OCI-LY1 (cell line): Measurements from ENCODE around the gene PDCD1LG2.
"Not testable (repeated sequence)": the region's sequence is repeated elsewhere in the genome, so short reads cannot be mapped to it uniquely, and the experiment has no call there.

Experiments used
- H2AFZ ChIP-seq: fragments of 200-600 bp; sonication (generic), shearing (Covaris generic); 2 replicates; pipeline ENCODE4 v1.6.0; 2014; ENCODE audit warnings: antibody characterized with exemption, mild to moderate bottlenecking, low read length
- H3F3A ChIP-seq: fragments of 200-600 bp; sonication (generic), shearing (Covaris generic); 2 replicates; pipeline ENCODE4 v1.6.0; 2014; ENCODE audit warnings: mild to moderate bottlenecking, antibody characterized with exemption, low read length, moderate library complexity; ENCODE audit not compliant: insufficient read depth
- H3K27ac ChIP-seq: fragments of 200-600 bp; sonication (generic); 2 replicates; pipeline ENCODE4 v1.5.1; 2014; ENCODE audit warnings: low read length, mixed run types, mild to moderate bottlenecking, low read depth; ENCODE audit not compliant: poor library complexity, severe bottlenecking
- H3K27me3 ChIP-seq: fragments of 200-600 bp; sonication (generic); 2 replicates; pipeline ENCODE4 v1.6.0; 2014; ENCODE audit warnings: antibody characterized with exemption, mild to moderate bottlenecking, low read length, moderate library complexity; ENCODE audit not compliant: insufficient read depth
- H3K36me3 ChIP-seq: fragments of 200-600 bp; sonication (generic); 2 replicates; pipeline ENCODE4 v1.6.1; 2014; ENCODE audit warnings: mild to moderate bottlenecking, antibody characterized with exemption, low read length, moderate library complexity, mixed read lengths; ENCODE audit not compliant: insufficient read depth
- H3K4me1 ChIP-seq: fragments of 200-600 bp; sonication (generic); 2 replicates; pipeline ENCODE4 v1.5.1; 2014; ENCODE audit warnings: mild to moderate bottlenecking, low read length, moderate library complexity; ENCODE audit not compliant: insufficient read depth, severe bottlenecking
- H3K4me2 ChIP-seq: fragments of 200-600 bp; sonication (generic), shearing (Covaris generic); 2 replicates; pipeline ENCODE4 v1.6.1; 2014; ENCODE audit warnings: low read length
- H3K4me3 ChIP-seq: fragments of 200-600 bp; sonication (generic); 2 replicates; pipeline ENCODE4 v1.5.1; 2014; ENCODE audit warnings: low read length, low read depth, mild to moderate bottlenecking, mixed read lengths; ENCODE audit not compliant: poor library complexity, severe bottlenecking
- H3K79me2 ChIP-seq: fragments of 200-600 bp; shearing (Covaris generic); 2 replicates; pipeline ENCODE4 v1.6.1; 2016; ENCODE audit warnings: mixed run types, low read length, mixed read lengths; ENCODE audit not compliant: insufficient read depth
- H3K9ac ChIP-seq: fragments of 200-600 bp; sonication (generic), shearing (Covaris generic); 2 replicates; pipeline ENCODE4 v1.6.1; 2014; ENCODE audit warnings: mild to moderate bottlenecking, low read length, mixed read lengths
- H3K9me2 ChIP-seq: fragments of 200-600 bp; sonication (generic), shearing (Covaris generic); 2 replicates; pipeline ENCODE4 v1.6.1; 2014; ENCODE audit warnings: low read depth, mild to moderate bottlenecking, low read length, mixed read lengths
- H3K9me3 ChIP-seq: fragments of 200-600 bp; shearing (Covaris generic); 2 replicates; pipeline ENCODE4 v1.6.1; 2014; ENCODE audit warnings: low read length, mixed read lengths
- H4K20me1 ChIP-seq: fragments of 200-600 bp; sonication (generic), shearing (Covaris generic); 2 replicates; pipeline ENCODE4 v1.6.0; 2016; ENCODE audit warnings: mild to moderate bottlenecking, low read length; ENCODE audit not compliant: insufficient read depth
- CTCF ChIP-seq: fragments of 200-600 bp; sonication (generic), shearing (Covaris generic); IDR thresholded peaks from 2 replicates; pipeline ENCODE4 v1.5.1; 2017; ENCODE audit warnings: mild to moderate bottlenecking, antibody characterized with exemption, low read length, moderate library complexity, mixed read lengths
- EZH2 ChIP-seq: fragments of 200-600 bp; sonication (generic), shearing (Covaris generic); IDR thresholded peaks from 2 replicates; pipeline ENCODE4 v1.8.0; 2017; ENCODE audit warnings: borderline replicate concordance, mixed run types, mild to moderate bottlenecking, antibody characterized with exemption, low read length, moderate library complexity, mixed read lengths

The PDCD1LG2 gene

GRCh38 chr9:5470816-5471215, 39.5 kb upstream of the PDCD1LG2 start:
- Histone ChIP-seq H3K36me3 (no peaks in the 10 kb centered on the region), H3K9me2 (no peaks in the 10 kb centered on the region), H3K4me1 (no peaks in the 10 kb centered on the region), H2AFZ (no peak overlapping the region), H4K20me1 (no peaks in the 10 kb centered on the region), H3K9me3 (no peaks in the 10 kb centered on the region), H3K4me3 (no peak overlapping the region), H3K27ac (no peak overlapping the region), H3K9ac (no peak overlapping the region), H3F3A (no peaks in the 10 kb centered on the region), H3K79me2 (no peaks in the 10 kb centered on the region), H3K27me3 (no peaks in the 10 kb centered on the region), H3K4me2 (no peak overlapping the region)
- no peak for TF ChIP-seq CTCF

- not testable (repeated sequence) for H3K4me1 ChIP-seq, H3F3A ChIP-seq, H4K20me1 ChIP-seq, H3K36me3 ChIP-seq, H3K4me2 ChIP-seq, H3K9ac ChIP-seq, H3K79me2 ChIP-seq, H3K9me3 ChIP-seq, H3K9me2 ChIP-seq, H2AFZ ChIP-seq, H3K27me3 ChIP-seq, H3K27ac ChIP-seq, H3K4me3 ChIP-seq
Observed at GRCh38 chr9:5475611-5476010, 34.7 kb upstream of the PDCD1LG2 start.

GRCh38 chr9:5478206-5478605, 32.1 kb upstream of the PDCD1LG2 start:
- Histone ChIP-seq H3K4me1 (no peaks in the 10 kb centered on the region), H2AFZ (no peak overlapping the region), H3K36me3 (no peaks in the 10 kb centered on the region; the same call in 1 of the 2 replicates), H3K27me3 (no peaks in the 10 kb centered on the region), H3K9ac (no peak overlapping the region), H3K9me2 (no peaks in the 10 kb centered on the region), H3K4me2 (no peak overlapping the region), H3K9me3 (no peaks in the 10 kb centered on the region), H3K4me3 (no peak overlapping the region), H3K27ac (no peak overlapping the region), H4K20me1 (no peaks in the 10 kb centered on the region), H3F3A (no peaks in the 10 kb centered on the region), H3K79me2 (no peaks in the 10 kb centered on the region)
- TF ChIP-seq CTCF (no peak), EZH2 (no peak)

- no peak overlapping the region for H2AFZ ChIP-seq
- no peaks in the 10 kb centered on the region for H3K27me3 ChIP-seq
- no peaks in the 10 kb centered on the region for H3K79me2 ChIP-seq
- TF ChIP-seq EZH2 (no peak), CTCF (no peak)
- no peaks in the 10 kb centered on the region; the same call in 1 of the 2 replicates for H3K36me3 ChIP-seq
- H3K4me1 ChIP-seq: no peaks in the 10 kb centered on the region
- H3K9me2 ChIP-seq: no peaks in the 10 kb centered on the region
- no peak overlapping the region for H3K4me2 ChIP-seq
- H3F3A ChIP-seq: no peaks in the 10 kb centered on the region
- H4K20me1 ChIP-seq: no peaks in the 10 kb centered on the region
- H3K4me3 ChIP-seq: no peak overlapping the region
- no peak overlapping the region for H3K9ac ChIP-seq
- no peaks in the 10 kb centered on the region for H3K9me3 ChIP-seq
- no peak overlapping the region for H3K27ac ChIP-seq
Observed at GRCh38 chr9:5479994-5480694, 30.2 kb upstream of the PDCD1LG2 start.
